Stimulated activated CD4-positive, alpha-beta T cell treated with anti-CD3 and anti-CD28 coated beads, Interleukin-12 subunit alpha, Interleukin-12 subunit beta, amount 100 ng/mL, for 4 hours (primary cell): Measurements from ENCODE around the gene NDST1.
"Not testable (repeated sequence)": the region's sequence is repeated elsewhere in the genome, so short reads cannot be mapped to it uniquely, and the experiment has no call there.

ENCODE experiments used
- DNase-seq: peaks from one replicate; pipeline ENCODE4 v3.0.0-alpha.2; 2020

The NDST1 gene

GRCh38 chr5:150507474-150508276, at the start of gene NDST1:
TSS of gene NDST1 (plus strand) at chr5:150508131. CDS start at chr5:150521255, 13,124 bp downstream.
- DNase-seq, result no peak

- peak; percentile 88 for DNase-seq
Measured at GRCh38 chr5:150458802-150459557, 49.0 kb upstream of the NDST1 start.

GRCh38 chr5:150460781-150461180, 47.1 kb upstream of the NDST1 start:
- no peak for DNase-seq

- no peak for DNase-seq
Measured at GRCh38 chr5:150461231-150461630, 46.7 kb upstream of the NDST1 start.

- no peak for DNase-seq
Measured at GRCh38 chr5:150464554-150465012, 43.3 kb upstream of the NDST1 start.

- DNase-seq, result no peak
Measured at GRCh38 chr5:150465927-150466326, 42.0 kb upstream of the NDST1 start.

- no peak for DNase-seq
Measured at GRCh38 chr5:150468206-150468605, 39.7 kb upstream of the NDST1 start.

GRCh38 chr5:150469718-150470469, 38.0 kb upstream of the NDST1 start:
- DNase-seq, result no peak

- DNase-seq, result no peak
Measured at GRCh38 chr5:150473673-150474358, 34.1 kb upstream of the NDST1 start.

- DNase-seq, result not testable (repeated sequence)
Measured at GRCh38 chr5:150476568-150476967, 31.4 kb upstream of the NDST1 start.

GRCh38 chr5:150479416-150479815, 28.5 kb upstream of the NDST1 start:
- DNase-seq, result no peak

GRCh38 chr5:150481708-150481965, 26.3 kb upstream of the NDST1 start:
- no peak for DNase-seq

GRCh38 chr5:150481972-150482406, 25.9 kb upstream of the NDST1 start:
- no peak for DNase-seq

- DNase-seq, result no peak
Measured at GRCh38 chr5:150484964-150485692, 22.8 kb upstream of the NDST1 start.

GRCh38 chr5:150485693-150486401, 22.1 kb upstream of the NDST1 start:
- peak; percentile 43 for DNase-seq

GRCh38 chr5:150486402-150487198, 21.3 kb upstream of the NDST1 start:
- peak; percentile 48 for DNase-seq

- DNase-seq, result no peak
Measured at GRCh38 chr5:150487199-150488061, 20.5 kb upstream of the NDST1 start.

GRCh38 chr5:150488519-150489359, 19.2 kb upstream of the NDST1 start:
- no peak for DNase-seq
